ENCODE data around the gene BIN1.

BIN1 gene

DNA sequence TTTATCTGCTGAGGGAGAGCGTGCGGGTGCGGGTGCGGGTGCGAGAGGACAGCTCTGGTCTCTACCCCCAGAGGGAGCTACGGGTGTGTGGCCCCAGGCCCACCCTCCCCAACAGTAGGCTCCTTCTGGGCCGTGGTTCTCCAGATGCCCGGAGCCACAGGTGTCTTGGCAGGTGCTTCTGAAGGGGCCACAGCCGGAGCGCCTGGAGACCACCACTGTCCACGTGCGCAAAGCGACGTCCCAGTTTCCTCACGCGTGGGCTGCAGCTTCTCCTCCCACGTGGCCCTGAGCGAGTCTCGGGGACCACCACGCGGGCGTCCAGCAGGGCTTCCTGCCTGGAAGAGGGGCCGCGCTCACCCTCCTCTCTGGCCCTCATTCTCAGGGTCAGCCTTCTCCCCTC lies 90.6 kb downstream of the BIN1 start:
- DNase-seq = no peak

GRCh38 chr2:127015106-127015910 lies 91.6 kb downstream of the BIN1 start:
- DNase-seq = no peak

GRCh38 chr2:127014630-127015029 lies 92.3 kb downstream of the BIN1 start:
- peak; percentile 83 for DNase-seq

GRCh38 chr2:127014224-127014623 lies 92.7 kb downstream of the BIN1 start:
- no peak for DNase-seq

DNA sequence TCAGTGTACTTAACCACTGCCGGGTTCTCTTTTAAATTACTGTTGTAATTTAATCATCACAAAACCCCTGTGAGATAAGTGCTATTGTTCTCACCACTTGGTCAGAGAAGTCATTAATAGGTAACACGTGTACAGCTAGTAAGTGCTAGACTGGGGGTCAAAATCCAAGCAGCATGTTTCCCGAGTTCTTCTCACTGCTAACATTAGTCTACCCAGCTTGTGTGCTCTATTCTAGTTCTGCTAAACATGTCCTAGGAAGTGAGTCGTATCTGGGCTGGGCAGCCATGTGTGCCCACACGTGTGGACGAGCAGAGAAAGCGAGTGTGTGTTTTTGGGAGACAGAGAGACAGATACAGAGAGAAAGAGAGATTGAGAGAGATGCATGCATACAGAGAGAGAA lies 94.1 kb downstream of the BIN1 start:
- DNase-seq = no peak

- DNase-seq = peak; percentile 27
Observed at GRCh38 chr2:127012215-127012614, 94.7 kb downstream of the BIN1 start.

- DNase-seq = no peak
Observed at GRCh38 chr2:127011796-127012195, 95.2 kb downstream of the BIN1 start.

- no peak for DNase-seq
Observed at GRCh38 chr2:127011231-127011661, 95.7 kb downstream of the BIN1 start.

- DNase-seq = no peak
Observed at GRCh38 chr2:127008265-127009015, 98.5 kb downstream of the BIN1 start.

GRCh38 chr2:127007652-127008051 lies 99.3 kb downstream of the BIN1 start:
- peak; percentile 71 for DNase-seq

DNA sequence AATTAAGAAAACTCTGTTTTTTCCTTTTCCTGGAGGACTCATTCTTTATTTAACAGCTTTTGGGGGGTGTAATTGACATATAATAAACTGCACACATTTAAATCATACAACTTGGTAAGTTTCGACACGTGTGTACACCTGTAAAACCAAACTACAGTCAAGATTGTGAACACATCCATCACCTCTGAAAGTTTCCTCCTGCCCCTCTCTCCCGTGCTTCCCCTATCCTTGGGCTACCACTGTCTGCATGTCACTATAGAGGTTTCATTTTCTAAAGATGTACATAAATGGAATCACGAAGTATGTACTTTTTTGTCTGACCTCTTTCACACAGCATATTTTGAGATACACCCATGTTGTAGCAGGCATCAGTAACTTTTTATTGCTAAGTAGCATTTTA lies 100.0 kb downstream of the BIN1 start:
- DNase-seq = no peak

- no peak for DNase-seq
Observed at GRCh38 chr2:127004893-127005600, 101.9 kb downstream of the BIN1 start.

DNA sequence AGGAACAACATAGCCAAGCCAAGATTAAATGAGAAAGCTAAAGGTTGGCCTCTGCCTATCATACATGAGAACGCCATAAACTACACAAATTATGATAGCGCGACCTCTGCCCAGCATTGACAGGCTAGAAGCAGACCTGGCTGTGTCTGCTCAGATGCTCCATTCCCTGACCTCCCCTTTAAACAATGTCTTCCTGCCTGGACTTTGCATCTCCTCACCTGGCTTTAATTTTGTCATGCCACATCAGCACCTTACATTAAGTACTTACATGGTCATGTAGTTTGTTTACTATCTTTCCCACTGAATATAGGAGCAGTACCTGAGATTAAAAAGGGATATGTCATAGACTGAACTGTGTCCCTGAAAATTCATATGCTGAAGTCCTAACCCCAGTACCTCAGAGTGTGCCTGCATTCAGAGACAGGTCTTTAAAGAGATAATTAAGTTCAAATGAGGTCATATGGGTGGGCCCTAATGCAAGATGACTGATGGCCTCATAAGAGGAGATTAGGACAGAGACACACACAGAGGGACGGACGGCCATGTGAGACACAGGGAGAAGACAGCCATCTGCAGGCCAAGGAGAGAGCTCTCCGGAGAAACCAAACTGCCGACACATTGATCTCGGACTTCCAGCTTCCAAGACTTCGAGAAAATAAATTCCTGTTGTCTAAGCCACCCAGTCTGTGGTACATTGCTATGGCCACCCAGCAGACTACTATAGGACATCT lies 103.7 kb downstream of the BIN1 start:
- no peak for DNase-seq

- DNase-seq = no peak
Observed at GRCh38 chr2:127001751-127002150, 105.2 kb downstream of the BIN1 start.

- no peak for DNase-seq
Observed at GRCh38 chr2:127000937-127001336, 106.0 kb downstream of the BIN1 start.

DNA sequence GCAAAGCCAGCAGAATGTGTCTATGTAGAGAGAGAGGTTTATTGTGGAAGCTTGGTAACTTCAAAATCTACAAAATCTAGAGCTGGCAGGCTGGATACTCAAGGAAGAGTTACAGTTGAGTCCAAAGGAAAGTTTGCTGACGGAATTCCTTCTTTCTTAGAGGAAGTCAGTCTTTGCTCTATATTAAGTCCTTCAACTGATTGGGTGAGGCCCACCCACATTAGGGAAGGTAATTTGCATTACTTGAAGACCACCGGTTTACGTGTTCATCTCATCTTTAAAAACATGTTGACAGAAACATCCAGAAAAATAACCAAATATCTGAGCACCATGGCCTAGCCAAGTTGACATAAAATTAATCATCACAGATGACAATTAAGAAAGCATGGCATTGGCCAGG lies 106.8 kb downstream of the BIN1 start:
- DNase-seq = no peak

DNA sequence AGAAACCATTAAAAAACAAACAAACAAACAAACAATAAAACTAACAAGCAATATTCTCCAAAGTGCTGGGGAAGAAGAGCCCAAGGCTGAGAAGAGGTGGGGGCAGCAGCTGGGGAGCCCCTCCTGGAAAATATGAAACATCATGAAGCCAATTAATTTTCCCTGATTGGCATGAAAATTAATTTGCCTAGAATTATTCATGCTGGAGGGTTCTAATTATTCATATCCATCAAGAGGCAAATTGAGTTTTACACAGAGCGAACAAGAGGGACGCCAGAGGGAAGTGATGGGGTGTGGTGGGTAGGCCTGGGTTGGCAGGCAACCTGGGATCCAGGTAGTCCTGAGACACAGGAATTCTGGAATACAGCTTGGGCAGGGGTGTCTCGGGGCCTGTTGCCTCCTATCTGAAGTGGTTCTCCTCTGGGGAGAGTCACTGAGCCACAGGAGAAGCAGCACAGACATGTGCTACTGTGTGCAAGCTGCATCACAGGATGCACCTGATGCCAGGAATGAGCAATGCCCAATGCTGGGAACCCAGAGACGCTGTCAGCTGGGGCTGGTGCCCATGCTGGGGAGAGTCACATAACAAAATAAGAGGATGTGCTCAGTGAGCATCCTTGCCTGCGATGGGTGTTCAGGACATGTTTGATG lies 107.7 kb downstream of the BIN1 start:
- no peak for DNase-seq

DNA sequence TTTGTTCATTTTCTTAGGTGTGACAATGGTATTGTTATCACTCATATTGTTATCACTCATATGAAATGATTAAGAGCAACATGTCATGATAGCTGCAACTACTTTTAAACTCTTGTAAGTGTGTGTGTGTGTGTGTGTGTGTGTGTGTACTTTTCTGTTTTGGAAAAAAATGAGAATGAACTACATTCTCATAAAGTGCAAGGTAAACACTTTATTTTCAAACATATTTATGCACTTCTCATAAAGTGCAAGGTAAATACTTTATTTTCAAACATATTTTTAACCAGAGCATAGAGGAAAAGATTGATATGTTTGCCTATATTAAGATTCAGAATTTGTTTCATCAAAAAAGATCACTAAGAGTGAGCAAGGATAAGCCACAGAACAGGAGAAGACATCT lies 108.5 kb downstream of the BIN1 start:
- no peak for DNase-seq
